Panc1 (cell line): ENCODE measurements around the gene DNAJA2. TPM values are rescaled to one million over a fixed set of nuclear protein-coding genes. Genes with fewer than 3 reads are reported as not detected.

Experiments used
- ATAC-seq: fragments of 200-7000 bp; cut with Tn5 transposase; 2 replicates; pipeline ENCODE4 v1.9.1; 2020; ENCODE audit warnings: mild to moderate bottlenecking, moderate library complexity
- BruUV-seq: library from RNA; stranded (reverse); fragments of 400-500 nt; replicated peaks from 2 replicates; lab custom pipeline; 2021; lab: Mats Ljungman, UMichigan
- CTCF ChIA-PET: fragments of 300-600 bp; sonication (Branson Sonifier 250); formaldehyde crosslinking; loops from one replicate; lab custom pipeline; 2022; ENCODE audit warnings: antibody characterized with exemption; lab: Charles Lee
- POLR2A ChIA-PET: fragments of 300-600 bp; sonication (Branson Sonifier 250); formaldehyde crosslinking; loops from one replicate; lab custom pipeline; 2022; ENCODE audit warnings: antibody characterized with exemption; lab: Charles Lee
- DNase-seq: peaks from one replicate; pipeline ENCODE4 v3.0.0-alpha.2; 2010; ENCODE audit warnings: low read depth, low spot score
- H3K27ac ChIP-seq: 2 replicates; pipeline ENCODE4 v1.5.1; 2011; ENCODE audit warnings: mild to moderate bottlenecking, low read length, inconsistent platforms
- H3K27me3 ChIP-seq: fragments of 200-500 bp; sonication (Bioruptor generic); 2 replicates; pipeline ENCODE4 v1.6.0; 2014; ENCODE audit warnings: low read length, inconsistent platforms; ENCODE audit not compliant: control insufficient read depth, insufficient read depth
- H3K36me3 ChIP-seq: fragments of 200-500 bp; sonication (Bioruptor generic); 2 replicates; pipeline ENCODE4 v1.5.1; 2014; ENCODE audit warnings: inconsistent platforms, mild to moderate bottlenecking, low read length, moderate library complexity; ENCODE audit not compliant: control insufficient read depth, insufficient read depth
- H3K4me1 ChIP-seq: 2 replicates; pipeline ENCODE4 v1.5.1; 2011; ENCODE audit warnings: inconsistent platforms, mild to moderate bottlenecking, low read length, moderate library complexity; ENCODE audit not compliant: control insufficient read depth, insufficient read depth
- H3K4me3 ChIP-seq, 2 experiments: 2 replicates each; pipeline ENCODE4 v1.5.1; 2011 to 2012; ENCODE audit warnings: low read depth in 2 of 2, low read length in 2 of 2, mild to moderate bottlenecking in 2 of 2, inconsistent platforms in 1 of 2, moderate library complexity in 1 of 2
- H3K9me3 ChIP-seq: fragments of 200-500 bp; sonication (Bioruptor generic); 2 replicates; pipeline ENCODE4 v1.5.1; 2014; ENCODE audit warnings: low read depth, mild to moderate bottlenecking, inconsistent platforms, low read length, moderate library complexity; ENCODE audit not compliant: control insufficient read depth, insufficient read depth
- CTCF ChIP-seq: fragments of 450-650 bp; IDR thresholded peaks from 2 replicates; pipeline ENCODE4 v1.5.1; 2017; ENCODE audit warnings: mild to moderate bottlenecking
- POLR2AphosphoS5 ChIP-seq: IDR thresholded peaks from 2 replicates; pipeline ENCODE4 v1.6.1; 2012; ENCODE audit warnings: mild to moderate bottlenecking, low read depth, low read length, moderate library complexity
- REST ChIP-seq, 2 experiments: IDR thresholded peaks; 2 replicates each; pipeline ENCODE4 v1.6.1; 2011 to 2012; ENCODE audit warnings: low read depth in 2 of 2, control low read depth in 1 of 2, low read length in 1 of 2, mild to moderate bottlenecking in 1 of 2, moderate library complexity in 1 of 2; ENCODE audit not compliant: insufficient read depth in 1 of 2
- SIN3A ChIP-seq: IDR thresholded peaks from 2 replicates; pipeline ENCODE4 v1.6.1; 2012; ENCODE audit warnings: low read depth, mild to moderate bottlenecking, low read length, moderate library complexity, borderline replicate concordance; ENCODE audit not compliant: insufficient read depth
- TCF7L2 ChIP-seq: IDR thresholded peaks from 2 replicates; pipeline ENCODE4 v1.6.1; 2011; ENCODE audit warnings: mild to moderate bottlenecking, low read depth, low read length, inconsistent platforms
- in situ Hi-C: cut with HindIII; loops from 2 replicates; pipeline ENCODE4 v1.10.0; 2016; ENCODE audit warnings: low sequenced_read_pairs, low pct_unique_long_range_greater_than_20kb
- intact Hi-C: fragments of 100-400 bp; cut with micrococcal nuclease; formaldehyde crosslinking; loops from one replicate; pipeline ENCODE4 v1.10.0; 2022; ENCODE audit not compliant: unreplicated experiment
- total RNA-seq: library from RNA; stranded (reverse); gene quantifications from one replicate; pipeline ENCODE4 v1.2.1, GENCODE V29; 2021; ENCODE audit not compliant: unreplicated experiment

The DNAJA2 gene
- total RNA-seq, 1 experiment from 2014 or later = 49.4 TPM

GRCh38 chr16:46973996-46974324 is 486 bp upstream of the DNAJA2 start:
- Histone ChIP-seq H3K27ac (peak overlapping the region; percentile 89), H3K4me1 (peaks cover 17% of the 10 kb centered on the region), H3K9me3 (no peaks in the 10 kb centered on the region), H3K4me3 (peak overlapping the region; percentile 76 to 95), H3K27me3 (no peaks in the 10 kb centered on the region), H3K36me3 (peaks cover 14% of the 10 kb centered on the region)
- no peak for DNase-seq
- ChIA-PET CTCF (interaction anchor here (0.6 kb wide), 1 partner anchor 29 kb away, joined by 4 read pairs; no protein-coding TSS in a partner anchor), POLR2A (no interaction called here)
- BruUV-seq = TSS peak; percentile 97
- TF ChIP-seq TCF7L2 = no peak
- TF ChIP-seq POLR2AphosphoS5 = no peak
- TF ChIP-seq REST (IDR thresholded peaks at IDR 0.05; ENCODE audit: insufficient read depth in 1 of 2, low read depth in 2 of 2, low read length in 1 of 2) = no peak
- no peak for TF ChIP-seq SIN3A
- TF ChIP-seq CTCF = no peak
- intact Hi-C loops (no loop called here), in situ Hi-C loops (no loop called here)
- ATAC-seq = no peak

- ATAC-seq = peak; percentile 61
- no peak for DNase-seq
- ChIA-PET POLR2A (interaction anchor here (0.7 kb wide), 1 partner anchor 1194 kb away, joined by 4 read pairs; no protein-coding TSS in a partner anchor), CTCF (no interaction called here)
- no TSS peak for BruUV-seq
- in situ Hi-C loops = no loop called here
- TF ChIP-seq SIN3A (0 out of 2 replicates have a peak, but pooled peaks have one; percentile 19), TCF7L2 (no peak)
- peaks cover 17% of the 10 kb centered on the region for H3K4me1 ChIP-seq
- intact Hi-C loops = no loop called here
- H3K4me3 ChIP-seq = peak overlapping the region; percentile 76 to 95
- H3K36me3 ChIP-seq = peaks cover 16% of the 10 kb centered on the region
- no peaks in the 10 kb centered on the region for H3K9me3 ChIP-seq
- H3K27me3 ChIP-seq = no peaks in the 10 kb centered on the region
- H3K27ac ChIP-seq = peak overlapping the region; percentile 91
Observed at GRCh38 chr16:46972429-46973206, 856 bp downstream of the DNAJA2 start.

GRCh38 chr16:46971271-46971670 is 2.2 kb downstream of the DNAJA2 start:
- POLR2A ChIA-PET = no interaction called here
- intact Hi-C loops = no loop called here

More at GRCh38 chr16:46971271-46971670, 2.2 kb downstream of the DNAJA2 start:
- CTCF ChIA-PET = no interaction called here
- H3K27me3 ChIP-seq = no peaks in the 10 kb centered on the region
- no peak for TF ChIP-seq REST (IDR thresholded peaks at IDR 0.05; ENCODE audit: insufficient read depth in 1 of 2, low read depth in 2 of 2, low read length in 1 of 2)
- no peak for TF ChIP-seq TCF7L2
- no peak for TF ChIP-seq SIN3A
- no peak for TF ChIP-seq CTCF
- no peak for TF ChIP-seq POLR2AphosphoS5
- H3K36me3 ChIP-seq = peaks cover 24% of the 10 kb centered on the region
- no peak overlapping the region for H3K27ac ChIP-seq
- no TSS peak for BruUV-seq
- in situ Hi-C loops = no loop called here
- H3K4me1 ChIP-seq = peaks cover 12% of the 10 kb centered on the region
- ATAC-seq (no peak), DNase-seq (no peak)
- H3K4me3 ChIP-seq = no peak overlapping the region
- H3K9me3 ChIP-seq = no peaks in the 10 kb centered on the region
